PC-3 (cell line): ENCODE data around the gene SLC7A4.

Experiments
- EZH2 ChIP-seq: fragments of 300-600 bp; sonication (generic); IDR thresholded peaks from one replicate; pipeline ENCODE4 v1.6.1; 2017; ENCODE audit warnings: antibody characterized with exemption, mild to moderate bottlenecking, low read length; ENCODE audit not compliant: unreplicated experiment
- TF ChIP-seq, protein P1 (sequence below): fragments of 300-600 bp; sonication (generic); conservative IDR thresholded peaks from 2 replicates; pipeline ENCODE4 v1.5.1; 2017; ENCODE audit warnings: antibody characterized with exemption, low read depth, mild to moderate bottlenecking, low read length

GRCh38 chr22:21030621-21031544 lies 1.5 kb downstream of the SLC7A4 start:
- TF ChIP-seq, protein P1, sequence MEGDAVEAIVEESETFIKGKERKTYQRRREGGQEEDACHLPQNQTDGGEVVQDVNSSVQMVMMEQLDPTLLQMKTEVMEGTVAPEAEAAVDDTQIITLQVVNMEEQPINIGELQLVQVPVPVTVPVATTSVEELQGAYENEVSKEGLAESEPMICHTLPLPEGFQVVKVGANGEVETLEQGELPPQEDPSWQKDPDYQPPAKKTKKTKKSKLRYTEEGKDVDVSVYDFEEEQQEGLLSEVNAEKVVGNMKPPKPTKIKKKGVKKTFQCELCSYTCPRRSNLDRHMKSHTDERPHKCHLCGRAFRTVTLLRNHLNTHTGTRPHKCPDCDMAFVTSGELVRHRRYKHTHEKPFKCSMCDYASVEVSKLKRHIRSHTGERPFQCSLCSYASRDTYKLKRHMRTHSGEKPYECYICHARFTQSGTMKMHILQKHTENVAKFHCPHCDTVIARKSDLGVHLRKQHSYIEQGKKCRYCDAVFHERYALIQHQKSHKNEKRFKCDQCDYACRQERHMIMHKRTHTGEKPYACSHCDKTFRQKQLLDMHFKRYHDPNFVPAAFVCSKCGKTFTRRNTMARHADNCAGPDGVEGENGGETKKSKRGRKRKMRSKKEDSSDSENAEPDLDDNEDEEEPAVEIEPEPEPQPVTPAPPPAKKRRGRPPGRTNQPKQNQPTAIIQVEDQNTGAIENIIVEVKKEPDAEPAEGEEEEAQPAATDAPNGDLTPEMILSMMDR, result no peak
- no peak for TF ChIP-seq EZH2
